Peyer's patch (tissue), 4 donors: ENCODE measurements around the gene NR5A1. TPM values are rescaled to one million over a fixed set of nuclear protein-coding genes. Genes with fewer than 3 reads are reported as not detected.

ENCODE experiments used
- DNase-seq, 3 donors: peaks; one replicate each; pipeline ENCODE4 v3.0.0-alpha.2; 2017 to 2019
- H3K27ac ChIP-seq, 4 donors: fragments of 200-600 bp; sonication (generic); one replicate each; pipeline ENCODE4 v1.5.1; 2016 to 2019
- H3K27me3 ChIP-seq, 2 donors: fragments of 200-600 bp; sonication (generic); one replicate each; pipeline ENCODE4 v1.5.1; 2019
- H3K36me3 ChIP-seq, 3 donors: fragments of 200-600 bp; sonication (generic); one replicate each; pipeline ENCODE4 v1.5.1; 2016 to 2019
- H3K4me1 ChIP-seq, 4 donors: fragments of 200-600 bp; sonication (generic); one replicate each; pipeline ENCODE4 v1.5.1; 2016 to 2019
- H3K4me3 ChIP-seq, 4 donors: fragments of 200-600 bp; sonication (generic); 1 replicate in 3 of 4; 2 replicates in 1 of 4; pipeline ENCODE4 v1.5.1; 2016 to 2019; ENCODE audit warnings: mild to moderate bottlenecking in 1 of 4
- H3K9me3 ChIP-seq, 4 donors: fragments of 200-600 bp; sonication (generic); one replicate each; pipeline ENCODE4 v1.5.1; 2016 to 2019; ENCODE audit warnings: mild to moderate bottlenecking in 1 of 4
- POLR2A ChIP-seq, 2 donors: fragments of 450-650 bp; IDR thresholded peaks; one replicate each; pipeline ENCODE4 v1.5.1; 2017; ENCODE audit warnings: antibody characterized with exemption in 2 of 2, mild to moderate bottlenecking in 2 of 2, moderate library complexity in 2 of 2
- total RNA-seq, 4 donors: library from RNA; depleted of rRNA; stranded (reverse); fragments of >200 nt; gene quantifications; one replicate each; pipeline ENCODE4 v1.1.0, GENCODE V29; 2016
- TF ChIP-seq, protein P1 (sequence below), 6 experiments: fragments of 450-650 bp in 4 of 6; fragments of 200-600 bp in 2 of 6; sonication (generic) in 1 of 6; IDR thresholded peaks; one replicate each; pipeline ENCODE4 v1.5.1; 2017 to 2019; ENCODE audit warnings: antibody characterized with exemption in 6 of 6, mild to moderate bottlenecking in 3 of 6, moderate library complexity in 1 of 6

NR5A1 gene
- total RNA-seq, 4 donors from 2014 or later: 0.18 TPM; not detected in 3

DNA sequence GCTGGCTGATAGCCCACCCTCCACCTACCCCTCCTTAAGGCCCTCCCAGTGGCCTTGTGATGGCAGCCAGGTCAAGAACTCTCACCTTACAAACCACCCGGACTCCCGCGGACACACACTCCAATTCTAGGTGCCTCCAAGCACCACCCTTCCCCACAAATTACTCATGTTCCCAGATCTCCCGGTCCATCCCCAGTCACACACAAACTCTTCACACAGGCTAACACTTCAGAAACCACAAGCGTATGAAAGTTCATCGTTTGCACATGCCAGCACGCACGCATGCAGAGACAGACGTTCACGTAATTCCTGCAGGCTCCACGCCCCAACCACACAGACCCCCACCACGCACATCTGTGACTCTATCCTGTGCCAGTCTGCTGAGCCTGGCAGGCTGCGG lies 18.0 kb downstream of the NR5A1 start:
- TF ChIP-seq, protein P1, sequence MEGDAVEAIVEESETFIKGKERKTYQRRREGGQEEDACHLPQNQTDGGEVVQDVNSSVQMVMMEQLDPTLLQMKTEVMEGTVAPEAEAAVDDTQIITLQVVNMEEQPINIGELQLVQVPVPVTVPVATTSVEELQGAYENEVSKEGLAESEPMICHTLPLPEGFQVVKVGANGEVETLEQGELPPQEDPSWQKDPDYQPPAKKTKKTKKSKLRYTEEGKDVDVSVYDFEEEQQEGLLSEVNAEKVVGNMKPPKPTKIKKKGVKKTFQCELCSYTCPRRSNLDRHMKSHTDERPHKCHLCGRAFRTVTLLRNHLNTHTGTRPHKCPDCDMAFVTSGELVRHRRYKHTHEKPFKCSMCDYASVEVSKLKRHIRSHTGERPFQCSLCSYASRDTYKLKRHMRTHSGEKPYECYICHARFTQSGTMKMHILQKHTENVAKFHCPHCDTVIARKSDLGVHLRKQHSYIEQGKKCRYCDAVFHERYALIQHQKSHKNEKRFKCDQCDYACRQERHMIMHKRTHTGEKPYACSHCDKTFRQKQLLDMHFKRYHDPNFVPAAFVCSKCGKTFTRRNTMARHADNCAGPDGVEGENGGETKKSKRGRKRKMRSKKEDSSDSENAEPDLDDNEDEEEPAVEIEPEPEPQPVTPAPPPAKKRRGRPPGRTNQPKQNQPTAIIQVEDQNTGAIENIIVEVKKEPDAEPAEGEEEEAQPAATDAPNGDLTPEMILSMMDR (IDR thresholded peaks at IDR 0.05): no peak
- no peak for TF ChIP-seq POLR2A (IDR thresholded peaks at IDR 0.05)
- H3K9me3 ChIP-seq: no peaks in the 10 kb centered on the region
- no peak overlapping the region for H3K27ac ChIP-seq
- DNase-seq: no peak
- H3K4me1 ChIP-seq: no peaks in the 10 kb centered on the region
- H3K4me3 ChIP-seq: no peak overlapping the region
- H3K27me3 ChIP-seq: no peaks in the 10 kb centered on the region
- H3K36me3 ChIP-seq: no peaks in the 10 kb centered on the region

DNA sequence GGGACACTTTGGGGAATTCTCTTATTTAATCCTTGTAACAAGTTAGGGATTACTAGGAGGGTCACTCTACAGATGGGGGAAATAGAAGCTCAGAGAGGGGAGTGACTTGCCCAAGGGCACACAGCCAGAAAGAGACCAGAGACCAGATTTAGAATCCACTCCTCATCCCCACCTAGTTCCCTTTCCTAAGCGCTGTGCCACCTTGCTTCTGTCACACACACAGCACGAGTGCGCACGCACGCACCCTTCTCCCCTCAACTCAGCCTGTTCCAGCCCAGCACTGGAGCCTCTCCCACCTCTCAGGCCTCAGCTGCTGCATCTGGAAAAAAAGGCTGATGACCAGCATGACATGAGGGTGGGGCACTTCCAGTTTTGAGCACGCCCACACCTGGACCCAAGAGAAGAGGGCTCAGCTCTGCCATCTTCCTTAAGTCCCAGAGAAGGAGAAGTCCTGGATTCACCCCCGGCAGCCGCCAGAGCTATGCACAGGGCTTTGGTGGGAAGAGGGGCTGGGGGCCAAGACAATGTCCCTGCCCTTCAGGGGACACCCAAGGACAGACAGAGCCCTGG lies 18.5 kb downstream of the NR5A1 start:
- Histone ChIP-seq H3K36me3 (no peaks in the 10 kb centered on the region), H3K27ac (no peak overlapping the region), H3K4me3 (no peak overlapping the region), H3K4me1 (no peaks in the 10 kb centered on the region), H3K27me3 (no peaks in the 10 kb centered on the region), H3K9me3 (no peaks in the 10 kb centered on the region)
- no peak for DNase-seq
- no peak for TF ChIP-seq POLR2A (IDR thresholded peaks at IDR 0.05)
- TF ChIP-seq, protein P1 (IDR thresholded peaks at IDR 0.05): no peak

DNA sequence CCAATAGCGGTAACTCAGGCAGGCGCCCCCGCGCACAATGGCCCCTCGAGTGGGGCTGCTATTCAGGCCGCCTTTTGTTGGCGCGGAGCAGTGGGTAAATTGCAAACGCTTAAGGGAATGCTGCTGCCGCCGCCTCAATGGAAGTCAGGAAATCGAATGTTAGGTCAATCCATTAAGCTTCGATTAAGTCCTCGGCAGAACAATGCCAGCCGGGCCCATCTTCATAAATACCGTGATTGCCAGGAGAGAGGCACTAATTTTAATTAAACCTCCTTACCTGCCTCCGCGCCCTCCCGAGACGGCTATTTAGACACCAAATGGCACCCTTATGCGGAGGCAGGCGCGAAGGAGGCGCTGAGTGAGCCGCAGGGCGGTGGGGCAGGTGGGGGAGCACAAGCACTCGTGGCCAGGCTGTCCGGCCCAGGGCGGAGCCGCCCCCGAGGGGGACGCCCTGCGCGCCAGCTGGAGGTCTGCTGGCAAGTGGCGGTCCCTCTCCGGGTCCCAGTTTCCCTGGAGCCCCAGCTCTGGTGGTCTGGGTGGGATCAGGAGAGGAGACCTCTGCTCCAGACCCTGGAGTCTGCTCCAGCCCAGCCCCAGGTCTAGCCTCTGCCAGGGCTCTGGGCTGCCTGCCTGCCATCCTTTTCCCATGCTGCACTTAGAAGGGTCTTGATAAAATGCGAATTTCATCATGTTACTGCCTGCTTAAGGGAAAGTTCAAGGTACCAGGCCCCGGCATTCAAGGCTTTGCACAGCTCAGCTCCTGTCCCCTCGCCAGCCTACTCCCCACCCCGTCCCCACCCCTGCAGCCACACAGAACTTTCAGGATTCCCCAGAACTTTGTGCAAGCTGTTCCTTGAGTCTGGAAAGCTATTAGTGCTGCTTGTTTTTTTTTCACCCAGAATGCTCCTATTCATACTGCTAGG lies 19.7 kb downstream of the NR5A1 start:
- no peaks in the 10 kb centered on the region for H3K27me3 ChIP-seq

DNA sequence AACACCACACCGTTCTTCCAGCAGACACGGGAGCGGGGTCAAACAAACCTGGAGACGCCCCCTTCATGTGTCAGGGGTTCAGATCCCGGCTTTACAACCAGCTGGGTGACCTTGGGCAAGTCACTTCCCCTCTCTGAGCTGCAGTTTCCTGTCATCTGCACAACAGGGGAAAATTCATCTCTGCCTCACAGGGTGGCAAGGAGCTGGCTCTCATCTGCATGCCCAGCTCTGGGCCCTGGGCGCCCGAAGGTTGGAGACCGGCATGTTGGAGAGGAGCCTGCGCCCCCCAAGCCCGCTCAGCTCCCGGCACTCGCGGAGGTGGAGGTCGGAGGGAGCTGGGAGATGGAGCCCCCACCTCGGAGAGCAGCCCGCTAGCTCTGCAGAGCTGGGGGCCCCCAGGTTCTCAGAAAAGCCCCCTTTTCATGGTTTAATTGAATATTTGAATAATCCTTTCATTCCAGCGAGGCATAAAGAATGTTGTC lies 20.4 kb downstream of the NR5A1 start:
- no peak for DNase-seq
- H3K9me3 ChIP-seq: no peaks in the 10 kb centered on the region
- TF ChIP-seq, protein P1 (IDR thresholded peaks at IDR 0.05): no peak
- no peak for TF ChIP-seq POLR2A (IDR thresholded peaks at IDR 0.05)
- no peaks in the 10 kb centered on the region for H3K36me3 ChIP-seq
- H3K4me1 ChIP-seq: no peaks in the 10 kb centered on the region
- H3K27me3 ChIP-seq: no peaks in the 10 kb centered on the region
- no peak overlapping the region for H3K27ac ChIP-seq
- H3K4me3 ChIP-seq: no peak overlapping the region

More for the DNA sequence above, 19.7 kb downstream of the NR5A1 start:
- Histone ChIP-seq H3K27ac (no peak overlapping the region), H3K4me3 (no peak overlapping the region), H3K36me3 (no peaks in the 10 kb centered on the region), H3K4me1 (no peaks in the 10 kb centered on the region), H3K9me3 (no peaks in the 10 kb centered on the region)
- TF ChIP-seq, protein P1 (IDR thresholded peaks at IDR 0.05): no peak
- TF ChIP-seq POLR2A (IDR thresholded peaks at IDR 0.05): no peak
- no peak for DNase-seq

DNA sequence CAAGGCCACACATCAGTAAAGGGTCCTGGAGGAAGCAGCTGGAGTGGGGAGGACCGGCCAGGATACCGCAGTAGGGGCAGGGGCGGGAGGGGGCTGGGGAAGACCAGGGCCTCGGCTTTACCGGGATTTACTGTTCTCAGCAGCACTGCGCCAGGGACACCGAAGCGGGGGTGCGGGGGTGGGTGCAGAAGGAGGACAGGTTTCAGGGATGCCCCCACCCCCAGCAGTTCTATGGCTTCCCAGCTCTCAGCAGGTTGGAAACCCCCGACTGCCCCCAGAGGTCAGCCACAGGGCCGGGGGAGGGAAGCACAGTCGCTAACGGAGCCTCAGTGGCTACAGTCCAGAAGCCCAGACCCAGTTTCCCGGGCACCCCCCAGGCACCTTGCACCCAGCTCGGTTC lies 21.3 kb downstream of the NR5A1 start:
- H3K27me3 ChIP-seq: no peaks in the 10 kb centered on the region
- no peak overlapping the region for H3K27ac ChIP-seq
- no peaks in the 10 kb centered on the region for H3K9me3 ChIP-seq
- no peaks in the 10 kb centered on the region for H3K4me1 ChIP-seq
- no peaks in the 10 kb centered on the region for H3K36me3 ChIP-seq
- no peak for TF ChIP-seq POLR2A (IDR thresholded peaks at IDR 0.05)
- TF ChIP-seq, protein P1 (IDR thresholded peaks at IDR 0.05): no peak
- no peak overlapping the region for H3K4me3 ChIP-seq
- no peak for DNase-seq
